Uterus (tissue), 2 donors: ENCODE results near the gene HIP1R.

Experiments
- POLR2A ChIP-seq, 2 donors: fragments of 450-650 bp; IDR thresholded peaks; one replicate each; pipeline ENCODE4 v1.6.1; 2016; ENCODE audit warnings: antibody characterized with exemption in 2 of 2, mild to moderate bottlenecking in 1 of 2, moderate library complexity in 1 of 2
- TF ChIP-seq, protein P1 (sequence below), 4 experiments: fragments of 200-600 bp in 2 of 4; fragments of 450-650 bp in 2 of 4; sonication (generic) in 2 of 4; IDR thresholded peaks; one replicate each; pipeline ENCODE4 v1.5.1; 2016 to 2019; ENCODE audit warnings: antibody characterized with exemption in 4 of 4, mild to moderate bottlenecking in 2 of 4, moderate library complexity in 1 of 4

DNA sequence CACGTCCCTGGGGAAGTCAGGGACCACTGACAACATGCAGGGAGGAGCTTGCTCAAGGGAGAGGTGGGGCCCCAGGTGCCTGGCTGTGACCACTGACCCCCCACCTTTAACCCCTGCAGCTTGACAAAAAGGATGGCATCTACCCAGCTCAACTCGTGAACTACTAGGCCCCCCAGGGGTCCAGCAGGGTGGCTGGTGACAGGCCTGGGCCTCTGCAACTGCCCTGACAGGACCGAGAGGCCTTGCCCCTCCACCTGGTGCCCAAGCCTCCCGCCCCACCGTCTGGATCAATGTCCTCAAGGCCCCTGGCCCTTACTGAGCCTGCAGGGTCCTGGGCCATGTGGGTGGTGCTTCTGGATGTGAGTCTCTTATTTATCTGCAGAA, 26.3 kb downstream of the HIP1R start:
- TF ChIP-seq, protein P1, sequence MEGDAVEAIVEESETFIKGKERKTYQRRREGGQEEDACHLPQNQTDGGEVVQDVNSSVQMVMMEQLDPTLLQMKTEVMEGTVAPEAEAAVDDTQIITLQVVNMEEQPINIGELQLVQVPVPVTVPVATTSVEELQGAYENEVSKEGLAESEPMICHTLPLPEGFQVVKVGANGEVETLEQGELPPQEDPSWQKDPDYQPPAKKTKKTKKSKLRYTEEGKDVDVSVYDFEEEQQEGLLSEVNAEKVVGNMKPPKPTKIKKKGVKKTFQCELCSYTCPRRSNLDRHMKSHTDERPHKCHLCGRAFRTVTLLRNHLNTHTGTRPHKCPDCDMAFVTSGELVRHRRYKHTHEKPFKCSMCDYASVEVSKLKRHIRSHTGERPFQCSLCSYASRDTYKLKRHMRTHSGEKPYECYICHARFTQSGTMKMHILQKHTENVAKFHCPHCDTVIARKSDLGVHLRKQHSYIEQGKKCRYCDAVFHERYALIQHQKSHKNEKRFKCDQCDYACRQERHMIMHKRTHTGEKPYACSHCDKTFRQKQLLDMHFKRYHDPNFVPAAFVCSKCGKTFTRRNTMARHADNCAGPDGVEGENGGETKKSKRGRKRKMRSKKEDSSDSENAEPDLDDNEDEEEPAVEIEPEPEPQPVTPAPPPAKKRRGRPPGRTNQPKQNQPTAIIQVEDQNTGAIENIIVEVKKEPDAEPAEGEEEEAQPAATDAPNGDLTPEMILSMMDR (IDR thresholded peaks at IDR 0.05) = no peak
- TF ChIP-seq POLR2A (IDR thresholded peaks at IDR 0.05) = no peak
